AG08395 (cell line): ENCODE results near the gene CERS6.

Source experiments
- DNase-seq: peaks from one replicate; pipeline ENCODE4 v3.0.0; 2012; ENCODE audit warnings: mixed read lengths, low spot score

The CERS6 gene

DNA sequence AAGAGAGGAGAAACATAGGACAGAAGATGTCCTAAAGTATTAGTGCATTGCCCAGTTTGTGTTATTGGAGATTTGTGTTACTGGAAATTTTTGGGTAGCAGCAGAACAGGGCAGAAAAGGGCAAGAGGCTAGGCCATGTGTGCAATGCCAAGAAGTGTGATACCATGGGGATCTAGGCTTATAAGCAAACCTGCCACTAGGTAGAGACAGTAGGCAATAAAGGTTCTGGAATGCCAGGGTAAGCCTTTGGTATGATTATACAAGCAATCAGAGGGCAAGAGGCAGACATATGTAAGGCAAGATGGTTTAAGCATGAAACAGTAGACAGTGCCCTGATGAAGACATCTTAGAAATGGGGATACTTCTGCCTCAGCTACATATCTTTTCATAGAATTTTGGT is 12.3 kb upstream of the CERS6 start:
- no peak for DNase-seq

- DNase-seq: no peak
These were observed 10.1 kb upstream of the CERS6 start for GRCh38 chr2:168445960-168446359.

- no peak for DNase-seq
These were observed 7.1 kb upstream of the CERS6 start for GRCh38 chr2:168448980-168449379.

DNA sequence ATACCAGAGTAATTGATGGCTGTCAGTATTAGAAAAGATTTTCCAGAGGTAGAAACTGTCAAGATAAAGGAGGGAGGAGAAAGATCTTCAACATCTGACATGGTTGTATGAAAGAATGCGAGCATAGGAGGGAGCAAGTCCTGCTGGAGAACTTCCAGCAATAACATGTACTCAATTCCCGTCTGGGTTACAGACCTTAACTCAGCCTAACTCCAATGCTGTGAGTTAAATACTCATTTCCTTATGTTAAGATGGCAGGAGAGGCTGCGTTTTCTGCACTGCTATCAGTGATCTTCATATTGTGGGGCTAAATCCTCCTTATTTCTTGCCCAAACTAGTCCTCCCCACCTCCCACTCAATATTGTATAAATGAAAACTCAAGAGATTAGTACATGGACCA is 6.7 kb upstream of the CERS6 start:
- no peak for DNase-seq

DNA sequence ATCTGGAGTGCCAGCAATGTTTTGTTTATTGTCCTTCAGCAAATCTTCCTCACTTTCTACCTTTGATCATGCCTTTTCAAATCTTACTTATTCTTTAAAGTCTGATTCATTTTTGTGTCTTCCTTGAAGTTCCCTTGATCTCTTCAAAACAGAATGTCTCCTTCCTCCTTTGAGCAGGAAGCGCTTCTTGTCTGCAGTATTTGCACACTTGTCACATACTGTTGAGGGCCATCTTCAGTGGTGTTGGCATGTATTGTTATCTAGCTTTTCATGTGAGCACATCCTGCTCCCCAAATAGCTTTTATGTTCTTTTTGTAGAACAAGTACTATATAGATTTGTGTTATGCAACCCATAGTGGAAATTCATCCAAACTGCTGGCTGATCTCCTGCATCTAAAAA is 5.9 kb upstream of the CERS6 start:
- no peak for DNase-seq

- DNase-seq: no peak
These were observed 5.3 kb upstream of the CERS6 start for GRCh38 chr2:168450732-168451131.

- no peak for DNase-seq
These were observed 3.3 kb upstream of the CERS6 start for GRCh38 chr2:168452781-168453180.

DNA sequence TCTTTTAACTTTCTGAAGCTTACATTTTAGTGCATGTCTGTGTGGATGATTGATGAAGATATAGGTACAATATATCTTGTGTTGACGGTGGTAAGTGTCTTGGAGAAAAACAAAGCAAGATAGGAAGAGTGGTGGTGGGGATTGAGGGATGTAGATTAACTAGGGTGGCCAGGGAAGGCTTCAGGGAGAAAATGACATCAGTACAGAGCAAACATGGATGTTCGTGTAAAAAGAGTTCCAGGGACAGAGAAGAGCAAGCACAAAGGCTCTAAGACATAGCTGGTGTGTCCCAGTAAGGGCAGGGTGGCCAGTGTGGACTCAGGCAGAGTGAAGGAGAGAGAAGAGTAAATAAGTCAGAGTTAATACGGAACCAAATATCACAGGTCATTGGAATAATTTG is 2.7 kb upstream of the CERS6 start:
- no peak for DNase-seq

- DNase-seq: no peak
These were observed 1.1 kb upstream of the CERS6 start for GRCh38 chr2:168454737-168455644.

DNA sequence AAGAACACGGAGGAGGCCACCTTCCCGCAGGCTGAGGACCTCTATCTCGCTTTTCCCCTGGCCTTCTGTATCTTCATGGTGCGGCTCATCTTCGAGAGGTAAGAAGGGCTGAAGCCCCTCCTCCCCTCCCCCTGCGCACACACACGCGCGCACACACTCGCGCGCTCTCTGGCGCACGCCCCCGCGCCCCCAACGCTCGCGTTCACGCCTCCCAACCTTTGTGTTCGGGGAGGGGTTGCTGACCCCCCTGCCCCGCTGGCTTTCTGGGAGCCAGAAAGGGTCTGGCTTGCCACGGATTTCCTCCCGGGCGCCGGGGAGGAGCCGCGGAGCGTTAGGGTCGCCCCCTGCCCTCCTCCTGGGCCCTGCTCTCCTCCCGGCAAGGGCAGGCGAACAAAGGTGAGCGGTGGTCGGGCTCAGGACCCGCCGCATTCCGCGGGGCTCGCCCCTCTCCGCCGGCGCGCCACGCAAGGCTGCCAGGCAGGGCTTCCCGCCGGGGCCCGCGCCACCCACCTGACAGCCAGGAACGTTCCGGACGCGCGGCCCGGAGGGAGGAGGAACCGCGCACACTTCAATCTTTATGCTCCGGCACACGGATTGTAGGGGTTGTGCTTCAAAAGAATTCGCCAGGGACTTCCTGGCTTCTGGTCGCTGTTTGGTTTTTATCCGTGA is 583 bp downstream of the CERS6 start:
- peak; percentile 30 for DNase-seq

- no peak for DNase-seq
These were observed 1.3 kb downstream of the CERS6 start for GRCh38 chr2:168457190-168457895.

DNA sequence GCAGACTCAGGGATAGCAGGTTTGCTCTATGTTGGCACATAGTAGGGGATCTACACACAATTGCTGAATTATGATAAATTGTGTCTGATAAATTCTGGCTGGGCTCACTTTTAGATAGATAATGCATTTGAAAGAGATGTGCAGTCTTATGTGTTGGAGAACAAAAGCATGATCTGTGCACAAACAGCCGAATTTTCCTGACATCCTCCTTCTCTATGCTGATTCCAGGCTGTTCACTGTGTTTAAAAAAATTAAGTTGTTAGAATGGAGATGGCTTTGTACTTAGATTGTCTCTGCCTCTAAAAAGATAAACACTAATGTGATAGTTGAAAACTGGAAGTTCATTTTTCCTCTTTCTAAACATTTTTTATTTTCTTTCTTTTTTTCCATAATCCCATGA is 2.1 kb downstream of the CERS6 start:
- no peak for DNase-seq

DNA sequence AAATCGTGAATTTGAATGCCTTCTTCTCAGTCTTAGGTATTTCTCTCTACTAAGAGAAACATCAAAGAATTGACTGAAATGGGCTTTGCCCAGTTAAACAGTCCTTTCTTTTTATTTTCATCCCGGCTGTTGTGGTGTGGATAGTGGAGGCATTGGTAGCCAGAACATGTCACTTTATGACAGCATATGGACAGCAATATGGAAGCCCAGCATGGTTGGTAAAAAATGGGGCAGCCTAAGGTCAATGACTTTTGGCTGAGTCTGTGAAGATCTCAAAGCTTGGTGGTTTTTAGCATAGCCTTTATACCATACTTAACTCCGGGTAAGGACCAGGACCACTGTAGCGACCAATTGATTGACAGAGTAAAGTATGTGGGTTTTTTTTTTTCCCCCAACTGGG is 3.2 kb downstream of the CERS6 start:
- no peak for DNase-seq

DNA sequence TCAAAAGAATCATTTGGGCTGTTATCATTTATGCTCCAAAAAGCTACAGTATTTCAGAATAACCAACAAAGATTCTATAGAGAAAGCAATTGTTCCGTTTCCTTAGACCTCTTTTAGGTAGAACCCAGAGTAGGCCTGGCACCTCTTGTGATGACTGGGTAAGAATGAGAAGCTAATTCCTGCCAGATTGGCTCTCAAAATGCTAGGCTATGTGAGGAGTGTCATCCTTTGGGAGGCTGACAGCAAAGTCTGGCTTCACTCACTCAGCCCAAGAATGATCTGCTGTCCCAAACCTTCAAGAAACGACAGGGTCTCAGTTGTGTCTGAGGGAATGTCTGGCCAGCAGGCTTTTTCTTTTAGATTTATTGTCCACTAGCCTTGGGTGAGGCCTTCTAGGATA is 4.5 kb downstream of the CERS6 start:
- DNase-seq: no peak

DNA sequence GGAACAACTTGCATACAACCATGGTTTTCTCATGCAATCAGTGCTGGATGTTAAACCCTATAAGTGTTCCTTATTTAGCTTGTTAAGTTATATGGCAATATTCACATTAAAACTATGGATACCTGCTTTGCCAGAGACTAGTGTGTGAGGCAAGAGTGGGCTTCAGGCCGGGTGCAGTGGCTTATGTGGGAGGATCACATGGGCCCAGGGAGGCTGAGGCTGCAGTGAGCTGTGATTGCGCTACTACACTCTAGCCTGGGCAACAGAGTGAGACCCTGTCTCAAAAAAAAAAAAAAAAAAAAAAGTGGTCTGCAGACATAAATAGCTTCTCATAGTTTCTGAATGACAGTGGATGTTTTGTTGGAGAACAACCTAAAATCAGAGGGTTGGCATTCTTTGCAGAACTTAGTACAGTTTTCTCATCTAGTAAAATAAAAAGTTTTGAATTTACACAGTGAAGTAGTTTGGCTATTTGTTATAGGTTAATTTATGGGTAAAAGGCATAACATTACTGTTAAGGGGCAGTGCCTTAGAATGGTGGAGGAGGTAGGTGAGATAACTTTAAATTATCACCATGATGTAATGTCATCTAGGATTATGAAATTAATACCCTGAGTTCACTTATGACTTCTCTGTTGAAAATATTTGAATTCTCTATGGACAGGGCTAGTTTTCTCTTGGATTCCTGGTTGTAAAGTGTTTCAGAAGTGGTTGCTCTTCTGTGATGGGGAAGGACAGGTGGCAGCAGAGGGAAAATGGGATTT is 5.3 kb downstream of the CERS6 start:
- DNase-seq: no peak

GRCh38 chr2:168461942-168462331 is 5.9 kb downstream of the CERS6 start:
- DNase-seq: no peak

DNA sequence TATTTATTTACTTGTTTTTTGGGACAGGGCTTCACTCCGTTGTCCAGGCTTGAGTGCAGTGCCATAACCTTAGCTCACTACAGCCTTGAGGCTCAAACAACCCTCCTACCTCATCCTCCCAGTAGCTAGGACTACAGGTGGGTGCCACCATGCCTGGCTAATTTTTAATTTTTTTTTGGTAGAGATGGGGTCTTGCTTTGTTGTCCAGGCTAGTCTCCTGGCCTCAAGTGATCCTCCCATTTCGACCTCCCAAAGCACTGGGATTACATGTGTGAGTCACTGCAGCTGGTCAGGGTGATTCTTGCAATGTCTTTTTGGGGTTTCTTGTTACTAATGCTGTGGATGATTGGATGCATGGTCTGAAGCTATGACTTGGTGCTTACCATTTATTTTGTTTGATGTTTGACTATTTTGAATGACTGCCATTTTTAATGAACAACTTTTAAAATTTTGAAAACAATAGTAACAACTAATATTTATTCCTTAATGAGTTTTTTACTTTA is 6.5 kb downstream of the CERS6 start:
- DNase-seq: no peak

- no peak for DNase-seq
These were observed 9.5 kb downstream of the CERS6 start for GRCh38 chr2:168465594-168465993.

GRCh38 chr2:168466190-168466737 is 10.2 kb downstream of the CERS6 start:
- no peak for DNase-seq

- DNase-seq: no peak
These were observed 10.9 kb downstream of the CERS6 start for GRCh38 chr2:168466834-168467565.

GRCh38 chr2:168467729-168468128 is 11.7 kb downstream of the CERS6 start:
- no peak for DNase-seq
